NCI-H187 (cell line): ENCODE results near the gene CC2D1B.

Source experiments
- DNase-seq, 2 experiments: peaks; one replicate each; lab custom pipeline; 2025; lab: John Stamatoyannopoulos, UW

The CC2D1B gene

GRCh38 chr1:52305417-52306226, 60.4 kb downstream of the CC2D1B start:
- DNase-seq = no peak
